Neural cell (in vitro differentiated cells): ENCODE results near the gene ZSCAN9. TPM values are rescaled to one million over a fixed set of nuclear protein-coding genes. Genes with fewer than 3 reads are reported as not detected.

Source experiments
- H2AFZ ChIP-seq: fragments of 200-600, 300-800 bp; sonication (generic), shearing (Covaris generic); 2 replicates; pipeline ENCODE4 v1.6.0; 2014; ENCODE audit warnings: low read depth, mild to moderate bottlenecking, antibody characterized with exemption, low read length, moderate library complexity
- H3F3A ChIP-seq: fragments of 200-600 bp; shearing (Covaris generic); 2 replicates; pipeline ENCODE4 v1.6.1; 2016; ENCODE audit warnings: mild to moderate bottlenecking, moderate library complexity, mixed read lengths, antibody characterized with exemption, low read length; ENCODE audit not compliant: insufficient read depth, poor library complexity, severe bottlenecking
- H3K27ac ChIP-seq: fragments of 200-600, 300-800 bp; sonication (generic), shearing (Covaris generic); 2 replicates; pipeline ENCODE4 v1.5.1; 2014; ENCODE audit warnings: mild to moderate bottlenecking, low read length, moderate library complexity
- H3K27me3 ChIP-seq: fragments of 300-800, 200-600 bp; sonication (generic), shearing (Covaris generic); 2 replicates; pipeline ENCODE4 v1.6.0; 2014; ENCODE audit warnings: mild to moderate bottlenecking, low read depth, low read length, moderate library complexity; ENCODE audit not compliant: insufficient read depth
- H3K36me3 ChIP-seq: fragments of 300-800, 200-600 bp; sonication (generic), shearing (Covaris generic); 2 replicates; pipeline ENCODE4 v1.5.1; 2014; ENCODE audit warnings: mild to moderate bottlenecking, antibody characterized with exemption, low read length, moderate library complexity; ENCODE audit not compliant: insufficient read depth
- H3K4me2 ChIP-seq: fragments of 300-800, 200-600 bp; sonication (generic), shearing (Covaris generic); 2 replicates; pipeline ENCODE4 v1.6.0; 2014; ENCODE audit warnings: mild to moderate bottlenecking, low read length
- H3K4me3 ChIP-seq: fragments of 300-800, 200-600 bp; sonication (generic), shearing (Covaris generic); 2 replicates; pipeline ENCODE4 v1.5.1; 2014; ENCODE audit warnings: mild to moderate bottlenecking, low read length, moderate library complexity
- H3K79me2 ChIP-seq: fragments of 200-600 bp; shearing (Covaris generic); replicated peaks from 2 replicates; pipeline ENCODE4 v1.6.0; 2014; ENCODE audit warnings: mild to moderate bottlenecking, low read length, moderate library complexity; ENCODE audit not compliant: insufficient read depth
- H3K9ac ChIP-seq: fragments of 300-800, 200-600 bp; sonication (generic), shearing (Covaris generic); 2 replicates; pipeline ENCODE4 v1.6.1; 2016; ENCODE audit warnings: mild to moderate bottlenecking, low read length, mixed read lengths
- H3K9me2 ChIP-seq: fragments of 200-600 bp; shearing (Covaris generic); 2 replicates; pipeline ENCODE4 v1.6.1; 2016; ENCODE audit warnings: mild to moderate bottlenecking, low read length, mixed read lengths; ENCODE audit not compliant: insufficient read depth
- H3K9me3 ChIP-seq: fragments of 200-600, 300-800 bp; sonication (generic), shearing (Covaris generic); 2 replicates; pipeline ENCODE4 v1.6.1; 2016; ENCODE audit warnings: mild to moderate bottlenecking, mixed run types, low read length, moderate library complexity, mixed read lengths
- H4K20me1 ChIP-seq: fragments of 200-600 bp; shearing (Covaris generic); 2 replicates; pipeline ENCODE4 v1.6.1; 2016; ENCODE audit warnings: mild to moderate bottlenecking, mixed run types; ENCODE audit not compliant: insufficient read depth
- EP300 ChIP-seq: fragments of 450-650 bp; conservative IDR thresholded peaks from 2 replicates; pipeline ENCODE4 v1.6.1; 2014; ENCODE audit warnings: antibody characterized with exemption, mild to moderate bottlenecking, moderate library complexity; ENCODE audit not compliant: poor library complexity, severe bottlenecking
- EZH2 ChIP-seq: fragments of 200-600, 300-800 bp; shearing (Covaris generic), sonication (generic); IDR thresholded peaks from 2 replicates; pipeline ENCODE4 v1.6.1; 2014; ENCODE audit warnings: antibody characterized with exemption, low read length, borderline replicate concordance, mild to moderate bottlenecking; ENCODE audit not compliant: insufficient read depth, poor library complexity, severe bottlenecking
- MXI1 ChIP-seq: fragments of 450-650 bp; conservative IDR thresholded peaks from 2 replicates; pipeline ENCODE4 v1.6.1; 2014; ENCODE audit warnings: antibody characterized with exemption, mild to moderate bottlenecking; ENCODE audit not compliant: poor library complexity, severe bottlenecking
- POLR2AphosphoS5 ChIP-seq: IDR thresholded peaks from 2 replicates; pipeline ENCODE4 v1.6.1; 2012
- RAD21 ChIP-seq: fragments of 450-650 bp; conservative IDR thresholded peaks from 2 replicates; pipeline ENCODE4 v1.6.1; 2014; ENCODE audit warnings: antibody characterized with exemption, mild to moderate bottlenecking, moderate library complexity
- REST ChIP-seq: IDR thresholded peaks from 2 replicates; pipeline ENCODE4 v1.6.1; 2012; ENCODE audit warnings: borderline replicate concordance
- SMC3 ChIP-seq: fragments of 450-650 bp; conservative IDR thresholded peaks from 2 replicates; pipeline ENCODE4 v1.6.1; 2014; ENCODE audit warnings: antibody characterized with exemption, mild to moderate bottlenecking, moderate library complexity; ENCODE audit not compliant: poor library complexity
- TAF1 ChIP-seq: IDR thresholded peaks from 2 replicates; pipeline ENCODE4 v1.6.1; 2012; ENCODE audit warnings: low read depth
- polyA plus RNA-seq: library from polyadenylated mRNA; depleted of rRNA; stranded (reverse); fragments of >200 nt; gene quantifications from 2 replicates; pipeline ENCODE4 v1.2.3, GENCODE V29; 2014
- TF ChIP-seq, protein P1 (sequence below): fragments of 450-650 bp; IDR thresholded peaks from 2 replicates; pipeline ENCODE4 v1.5.1; 2014; ENCODE audit warnings: antibody characterized with exemption, mild to moderate bottlenecking, moderate library complexity; ENCODE audit not compliant: poor library complexity, severe bottlenecking

Gene ZSCAN9
- polyA plus RNA-seq, 1 donor from 2014 or later: 102 TPM

DNA sequence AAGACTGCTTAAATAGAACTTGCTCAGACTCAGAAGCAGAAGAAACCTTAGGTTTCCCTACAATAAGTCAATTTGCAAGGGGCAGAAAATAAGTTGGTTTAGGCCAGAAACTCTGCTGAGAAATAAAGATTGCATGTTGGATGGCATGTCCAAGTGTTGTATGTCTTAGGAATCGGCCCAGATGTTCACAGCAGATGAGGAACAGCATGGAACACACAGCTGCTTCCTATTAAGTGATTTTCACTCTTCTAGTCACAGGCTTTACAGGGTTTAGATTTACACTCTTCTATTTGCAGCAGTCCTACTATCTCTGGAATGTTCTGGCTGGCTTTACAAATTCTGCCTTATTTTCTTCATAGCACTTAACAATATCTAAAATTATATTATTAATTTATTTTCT, 23.8 kb downstream of the ZSCAN9 start:
- TF ChIP-seq EP300 (no peak), RAD21 (no peak), EZH2 (no peak), TAF1 (no peak), SMC3 (no peak), MXI1 (no peak), POLR2AphosphoS5 (no peak), REST (no peak)
- TF ChIP-seq, protein P1, sequence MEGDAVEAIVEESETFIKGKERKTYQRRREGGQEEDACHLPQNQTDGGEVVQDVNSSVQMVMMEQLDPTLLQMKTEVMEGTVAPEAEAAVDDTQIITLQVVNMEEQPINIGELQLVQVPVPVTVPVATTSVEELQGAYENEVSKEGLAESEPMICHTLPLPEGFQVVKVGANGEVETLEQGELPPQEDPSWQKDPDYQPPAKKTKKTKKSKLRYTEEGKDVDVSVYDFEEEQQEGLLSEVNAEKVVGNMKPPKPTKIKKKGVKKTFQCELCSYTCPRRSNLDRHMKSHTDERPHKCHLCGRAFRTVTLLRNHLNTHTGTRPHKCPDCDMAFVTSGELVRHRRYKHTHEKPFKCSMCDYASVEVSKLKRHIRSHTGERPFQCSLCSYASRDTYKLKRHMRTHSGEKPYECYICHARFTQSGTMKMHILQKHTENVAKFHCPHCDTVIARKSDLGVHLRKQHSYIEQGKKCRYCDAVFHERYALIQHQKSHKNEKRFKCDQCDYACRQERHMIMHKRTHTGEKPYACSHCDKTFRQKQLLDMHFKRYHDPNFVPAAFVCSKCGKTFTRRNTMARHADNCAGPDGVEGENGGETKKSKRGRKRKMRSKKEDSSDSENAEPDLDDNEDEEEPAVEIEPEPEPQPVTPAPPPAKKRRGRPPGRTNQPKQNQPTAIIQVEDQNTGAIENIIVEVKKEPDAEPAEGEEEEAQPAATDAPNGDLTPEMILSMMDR: no peak
- no peaks in the 10 kb centered on the region for H3K9me3 ChIP-seq
- no peak overlapping the region for H3K9ac ChIP-seq
- no peak overlapping the region for H3K4me3 ChIP-seq
- H3K79me2 ChIP-seq: peaks cover 13% of the 10 kb centered on the region
- H4K20me1 ChIP-seq: no peaks in the 10 kb centered on the region
- H3K27ac ChIP-seq: no peak overlapping the region
- H3K4me2 ChIP-seq: no peak overlapping the region
- no peaks in the 10 kb centered on the region for H3K27me3 ChIP-seq
- H3F3A ChIP-seq: no peaks in the 10 kb centered on the region
- no peaks in the 10 kb centered on the region for H3K9me2 ChIP-seq
- no peak overlapping the region for H2AFZ ChIP-seq
- H3K36me3 ChIP-seq: no peaks in the 10 kb centered on the region

DNA sequence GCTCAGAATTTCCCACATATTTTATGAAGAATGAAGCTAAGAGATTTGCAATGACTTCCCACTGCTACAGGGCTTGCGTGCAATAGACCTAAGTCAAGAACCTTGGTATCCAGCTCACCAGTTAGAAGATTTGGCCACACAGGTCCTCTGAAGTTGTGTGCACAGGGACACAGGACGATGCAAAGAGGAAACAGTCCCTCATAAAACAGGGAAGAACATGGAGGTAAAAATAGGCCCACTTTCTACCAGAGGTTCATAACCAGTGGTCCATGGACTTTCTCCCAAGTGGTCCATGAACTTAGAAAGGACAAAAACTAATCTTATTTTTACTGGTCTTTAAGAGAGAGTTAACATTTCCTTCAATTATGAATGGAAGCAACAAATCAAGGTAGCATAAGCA, 25.7 kb downstream of the ZSCAN9 start:
- Histone ChIP-seq H3K27me3 (no peaks in the 10 kb centered on the region), H3K9me3 (no peaks in the 10 kb centered on the region), H3K9ac (peak overlapping the region; percentile 82), H4K20me1 (no peaks in the 10 kb centered on the region), H3K4me3 (peak overlapping the region; percentile 86), H3K4me2 (peak overlapping the region; percentile 90), H3K9me2 (no peaks in the 10 kb centered on the region), H3K36me3 (no peaks in the 10 kb centered on the region), H2AFZ (no peak overlapping the region), H3K27ac (no peak overlapping the region), H3K79me2 (peaks cover 13% of the 10 kb centered on the region), H3F3A (no peaks in the 10 kb centered on the region)
- TF ChIP-seq MXI1 (no peak), RAD21 (no peak), REST (no peak), EP300 (no peak), SMC3 (no peak), EZH2 (no peak), TAF1 (no peak), POLR2AphosphoS5 (no peak)
- TF ChIP-seq, protein P1: no peak
